DMS 273 (cell line): Measurements from ENCODE around the gene PCDHGA1.
A peak's percentile ranks its signal among the peaks of the same experiment; 100 is the strongest.

Source experiments
- DNase-seq: peaks from one replicate; lab custom pipeline; 2025; ENCODE audit not compliant: unreplicated experiment; lab: John Stamatoyannopoulos, UW

Gene PCDHGA1

GRCh38 chr5:141490271-141490670 is 160.0 kb downstream of the PCDHGA1 start:
- DNase-seq = no peak

DNA sequence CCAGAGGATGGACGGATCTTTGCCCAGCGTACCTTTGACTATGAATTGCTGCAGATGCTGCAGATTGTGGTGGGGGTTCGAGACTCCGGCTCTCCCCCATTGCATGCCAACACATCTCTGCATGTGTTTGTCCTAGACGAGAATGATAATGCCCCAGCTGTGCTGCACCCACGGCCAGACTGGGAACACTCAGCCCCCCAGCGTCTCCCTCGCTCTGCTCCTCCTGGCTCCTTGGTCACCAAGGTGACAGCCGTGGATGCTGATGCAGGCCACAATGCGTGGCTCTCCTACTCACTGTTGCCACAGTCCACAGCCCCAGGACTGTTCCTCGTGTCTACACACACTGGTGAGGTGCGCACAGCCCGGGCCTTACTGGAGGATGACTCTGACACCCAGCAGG is 160.5 kb downstream of the PCDHGA1 start:
- DNase-seq = no peak

DNA sequence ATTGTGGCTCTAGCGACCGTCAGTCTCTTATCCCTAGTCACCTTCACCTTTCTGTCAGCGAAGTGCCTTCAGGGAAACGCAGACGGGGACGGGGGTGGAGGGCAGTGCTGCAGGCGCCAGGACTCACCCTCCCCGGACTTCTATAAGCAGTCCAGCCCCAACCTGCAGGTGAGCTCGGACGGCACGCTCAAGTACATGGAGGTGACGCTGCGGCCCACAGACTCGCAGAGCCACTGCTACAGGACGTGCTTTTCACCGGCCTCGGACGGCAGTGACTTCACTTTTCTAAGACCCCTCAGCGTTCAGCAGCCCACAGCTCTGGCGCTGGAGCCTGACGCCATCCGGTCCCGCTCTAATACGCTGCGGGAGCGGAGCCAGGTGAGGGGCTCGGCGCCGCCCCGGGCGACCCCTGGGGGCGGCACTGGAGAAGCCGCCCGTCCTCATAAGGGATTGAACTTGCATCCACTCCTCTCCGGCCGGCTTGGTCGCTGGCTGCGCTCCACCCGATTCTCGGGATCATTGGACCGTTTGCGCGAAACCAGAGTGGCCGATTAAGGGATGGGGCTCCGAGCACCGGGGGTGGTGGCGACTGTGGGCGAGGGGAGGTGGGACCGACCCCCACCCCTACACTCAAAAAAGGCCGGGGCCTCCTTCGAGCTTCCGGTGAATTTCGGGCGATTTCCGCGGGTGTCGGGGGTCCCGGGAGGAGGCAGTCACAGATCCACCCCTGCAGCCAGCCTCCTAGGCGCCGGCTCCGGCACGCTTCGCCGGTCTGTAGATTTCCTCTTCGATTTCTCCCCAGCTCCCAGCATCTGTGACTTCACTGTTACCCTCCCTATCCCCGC is 161.2 kb downstream of the PCDHGA1 start:
- no peak for DNase-seq

- DNase-seq = no peak
These were observed 162.0 kb downstream of the PCDHGA1 start for GRCh38 chr5:141492168-141492885.

DNA sequence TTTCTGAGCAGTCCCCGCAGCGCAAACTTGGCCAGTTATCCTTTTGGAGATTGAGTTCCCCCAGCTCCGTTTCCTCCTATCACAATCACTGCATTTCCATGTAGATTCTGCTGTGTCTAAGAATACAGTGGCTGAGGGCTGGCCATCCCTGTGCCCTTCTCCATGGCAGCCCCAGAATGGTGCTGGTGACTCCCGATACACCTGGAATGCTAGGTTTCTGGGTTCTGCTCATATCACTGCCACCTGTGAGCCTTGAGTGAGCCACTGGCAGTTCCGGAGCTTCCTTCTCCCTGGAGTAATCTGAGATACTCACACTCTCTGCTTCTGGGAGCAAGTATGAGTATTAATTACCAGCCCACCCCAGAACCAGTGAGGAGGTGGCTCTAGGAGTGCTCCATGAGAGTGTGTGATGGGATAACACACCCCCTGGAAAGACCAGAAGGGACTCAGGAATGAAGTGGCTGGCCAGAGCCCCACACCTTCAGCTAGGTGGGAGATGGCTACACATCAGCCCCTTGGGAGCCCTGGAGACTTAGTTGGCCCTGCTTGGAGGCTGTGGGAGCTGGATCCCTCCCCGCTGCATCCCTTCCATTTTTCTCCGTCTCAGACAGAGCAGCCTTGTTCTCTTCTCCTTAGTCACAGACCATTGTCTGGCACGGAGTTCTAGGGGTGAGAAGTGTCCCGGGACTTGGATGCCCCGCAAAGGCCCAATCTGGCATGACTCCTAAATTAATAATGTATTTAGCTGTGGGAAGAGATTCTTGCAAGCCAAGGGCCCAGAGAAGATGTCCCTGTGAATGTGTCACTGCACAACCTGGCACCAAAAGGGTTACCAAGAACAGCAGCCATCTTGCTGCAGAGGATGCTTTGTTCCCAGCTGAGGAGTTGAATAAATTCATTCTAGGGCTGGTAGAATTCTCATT is 163.4 kb downstream of the PCDHGA1 start:
- DNase-seq = no peak

- DNase-seq = no peak
These were observed 164.6 kb downstream of the PCDHGA1 start for GRCh38 chr5:141494761-141495452.

- DNase-seq = no peak
These were observed 165.1 kb downstream of the PCDHGA1 start for GRCh38 chr5:141495453-141495811.

GRCh38 chr5:141496038-141496437 is 165.7 kb downstream of the PCDHGA1 start:
- peak; percentile 60 for DNase-seq

- no peak for DNase-seq
These were observed 171.4 kb downstream of the PCDHGA1 start for GRCh38 chr5:141501761-141502160.

DNA sequence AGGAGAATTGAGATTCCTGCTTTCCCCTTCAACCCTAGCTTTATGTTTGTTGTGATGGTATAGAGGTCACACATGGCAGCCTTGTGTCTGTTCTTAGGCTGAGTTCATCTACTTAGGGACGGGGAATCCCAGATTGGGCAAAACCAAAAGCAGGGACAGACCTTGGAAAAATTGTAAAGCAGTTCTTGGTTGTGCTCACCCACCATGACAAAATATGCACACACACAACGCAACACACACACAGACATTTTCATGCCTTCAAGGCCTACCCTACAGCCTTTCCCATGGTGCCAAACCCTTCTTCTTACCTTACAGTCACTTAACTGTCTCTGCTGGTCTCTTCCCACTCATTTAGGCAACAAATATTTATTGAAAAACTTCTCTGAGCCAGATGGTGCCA is 173.4 kb downstream of the PCDHGA1 start:
- peak; percentile 21 for DNase-seq

DNA sequence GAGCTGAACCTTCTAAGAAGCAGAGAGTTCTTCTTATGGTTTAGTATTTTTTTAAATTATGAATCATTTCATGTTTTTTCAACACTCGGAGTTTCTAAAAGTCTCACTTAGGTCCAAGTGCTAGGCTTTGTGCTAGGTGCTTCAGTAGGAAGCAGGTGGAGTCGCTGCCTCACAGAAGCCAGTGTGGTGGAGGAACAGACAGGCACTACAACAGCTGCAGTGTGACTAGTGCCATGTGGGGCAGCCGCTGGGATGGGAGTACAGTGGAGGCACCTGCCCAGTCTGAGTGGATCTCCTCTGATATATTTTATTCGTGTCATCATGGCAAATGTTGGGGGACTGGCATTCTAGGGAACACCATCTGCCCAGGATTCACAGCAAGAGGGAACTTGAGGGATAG is 173.9 kb downstream of the PCDHGA1 start:
- peak; percentile 39 for DNase-seq

- DNase-seq = no peak
These were observed 176.3 kb downstream of the PCDHGA1 start for GRCh38 chr5:141506381-141507155.

GRCh38 chr5:141507387-141508091 is 177.2 kb downstream of the PCDHGA1 start:
- no peak for DNase-seq

- DNase-seq = no peak
These were observed 178.1 kb downstream of the PCDHGA1 start for GRCh38 chr5:141508440-141508797.

DNA sequence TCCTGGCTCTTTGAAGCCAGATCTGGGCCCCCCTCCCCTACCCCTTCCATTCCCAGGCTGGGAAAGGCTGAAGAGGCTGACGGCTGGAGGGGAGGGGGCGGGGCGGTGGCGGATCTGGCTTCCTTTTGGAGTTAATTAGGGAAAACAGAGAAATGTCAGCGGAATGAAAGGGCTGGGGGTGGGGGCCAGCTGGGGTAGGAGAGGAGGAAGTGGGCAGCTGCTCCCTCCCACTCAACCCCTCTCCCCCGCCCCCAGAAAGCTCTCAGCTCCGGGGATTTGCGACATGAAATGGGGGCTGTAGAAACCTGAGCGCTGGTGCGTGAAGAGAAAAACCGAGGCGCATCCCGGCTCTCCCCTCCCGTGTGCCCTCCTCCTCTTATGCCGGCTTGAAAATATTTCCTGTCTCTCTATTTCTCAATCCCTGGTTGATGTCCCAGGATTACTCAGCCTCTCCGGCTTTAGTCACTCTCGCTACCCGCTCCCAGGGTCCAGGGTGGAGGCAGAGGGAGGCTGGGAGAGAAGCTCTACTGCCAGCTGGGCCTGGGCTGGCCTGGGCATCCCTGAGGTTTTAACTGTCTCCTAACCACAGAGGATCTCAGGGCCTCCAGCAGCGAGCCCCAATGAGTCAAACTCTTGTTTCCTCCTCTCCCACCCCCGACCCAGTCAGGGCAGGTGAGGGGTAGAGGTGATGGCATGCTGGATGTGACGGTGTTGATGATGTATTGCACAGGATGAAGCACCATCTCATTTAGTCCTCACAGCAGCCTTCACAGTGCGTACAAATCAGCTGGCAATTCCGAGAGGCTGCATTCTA is 178.7 kb downstream of the PCDHGA1 start:
- DNase-seq = peak; percentile 67

DNA sequence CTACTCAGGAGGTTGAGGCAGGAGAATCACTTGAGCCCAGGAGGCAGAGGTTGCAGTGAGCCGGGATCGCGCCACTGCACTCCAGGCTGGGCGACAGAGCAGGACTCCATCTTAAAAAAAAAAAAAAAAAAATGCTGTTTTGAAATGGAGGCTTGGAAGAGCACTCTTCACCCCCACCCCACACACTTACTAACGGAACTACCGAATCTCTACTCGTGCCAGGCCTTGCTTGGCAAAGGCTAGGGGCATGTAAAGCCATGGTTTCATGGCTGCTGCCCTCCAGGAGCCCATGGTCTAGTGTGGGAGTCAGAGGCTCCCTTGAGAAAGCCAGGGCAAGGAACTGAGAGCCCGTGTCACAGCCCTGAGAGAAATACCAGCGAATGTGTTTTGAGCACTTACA is 179.8 kb downstream of the PCDHGA1 start:
- no peak for DNase-seq

DNA sequence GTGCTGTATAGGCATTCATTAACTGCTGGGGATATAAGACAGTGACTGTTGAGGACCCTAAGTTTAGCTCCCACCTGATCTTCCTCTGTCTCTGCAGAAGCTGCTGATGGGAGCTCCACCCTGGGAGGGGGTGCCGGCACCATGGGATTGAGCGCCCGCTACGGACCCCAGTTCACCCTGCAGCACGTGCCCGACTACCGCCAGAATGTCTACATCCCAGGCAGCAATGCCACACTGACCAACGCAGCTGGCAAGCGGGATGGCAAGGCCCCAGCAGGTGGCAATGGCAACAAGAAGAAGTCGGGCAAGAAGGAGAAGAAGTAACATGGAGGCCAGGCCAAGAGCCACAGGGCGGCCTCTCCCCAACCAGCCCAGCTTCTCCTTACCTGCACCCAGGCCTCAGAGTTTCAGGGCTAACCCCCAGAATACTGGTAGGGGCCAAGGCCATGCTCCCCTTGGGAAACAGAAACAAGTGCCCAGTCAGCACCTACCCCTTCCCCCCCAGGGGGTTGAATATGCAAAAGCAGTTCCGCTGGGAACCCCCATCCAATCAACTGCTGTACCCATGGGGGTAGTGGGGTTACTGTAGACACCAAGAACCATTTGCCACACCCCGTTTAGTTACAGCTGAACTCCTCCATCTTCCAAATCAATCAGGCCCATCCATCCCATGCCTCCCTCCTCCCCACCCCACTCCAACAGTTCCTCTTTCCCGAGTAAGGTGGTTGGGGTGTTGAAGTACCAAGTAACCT is 180.7 kb downstream of the PCDHGA1 start:
- no peak for DNase-seq

GRCh38 chr5:141511771-141512325 is 181.5 kb downstream of the PCDHGA1 start:
- no peak for DNase-seq
